ENCODE data around the gene KCTD16. TPM values are rescaled to one million over a fixed set of nuclear protein-coding genes. Genes with fewer than 3 reads are reported as not detected.

KCTD16 gene
- total RNA-seq, 1 experiment from 2014 or later: 0.64 TPM

DNA sequence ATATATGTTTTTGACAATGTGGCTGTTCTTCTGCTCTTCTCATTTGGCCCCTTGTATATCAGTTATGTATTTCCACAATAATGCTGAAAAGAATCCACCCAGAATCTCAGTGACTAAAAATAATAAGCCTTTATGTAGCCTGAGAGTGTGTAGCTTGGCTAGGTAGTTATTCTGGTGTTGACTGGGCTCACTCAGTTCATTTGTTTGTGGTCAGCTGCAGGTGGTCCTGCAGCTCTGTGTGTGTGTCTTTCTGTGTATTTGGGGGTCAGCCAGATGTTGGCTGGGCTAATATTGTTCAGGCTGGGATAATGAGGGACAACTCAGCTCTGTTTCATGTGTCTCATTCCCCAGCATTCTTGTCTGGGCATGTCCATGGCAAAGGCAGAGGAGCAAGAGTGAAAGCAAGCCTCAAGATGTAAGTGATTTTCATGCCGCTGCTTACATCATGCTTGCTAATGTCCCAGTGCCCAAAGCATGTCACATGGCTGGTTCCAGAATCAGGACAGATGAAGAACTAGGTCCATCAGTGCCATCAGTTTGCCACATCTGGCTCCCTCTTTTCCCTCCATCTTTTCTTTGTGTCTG, 162.8 kb downstream of the KCTD16 start:
- H3K27me3 ChIP-seq (ENCODE audit: insufficient read depth, low read length): peaks cover 20% of the 10 kb centered on the region; the same call in 1 of the 2 replicates
- RAD21 ChIA-PET (ENCODE audit: low non-redundant PET in 1 of 2, low total read pairs in 2 of 2, uncharacterized antibody in 2 of 2, unreplicated experiment in 2 of 2): no interaction called here
- no peak overlapping the region for H2AFZ ChIP-seq (ENCODE audit: low read depth, low read length, poor library complexity, severe bottlenecking)
- TF ChIP-seq RAD21 (IDR thresholded peaks at IDR 0.05; ENCODE audit: low read depth) (no peak), POLR2A (IDR thresholded peaks at IDR 0.05; ENCODE audit: borderline replicate concordance, extremely low read depth, insufficient read depth, insufficient read length) (no peak), SRF (IDR thresholded peaks at IDR 0.05; ENCODE audit: low read depth) (no peak), ZFX (IDR thresholded peaks at IDR 0.05) (no peak), MAX (IDR thresholded peaks at IDR 0.05) (no peak), EZH2 (IDR thresholded peaks at IDR 0.05) (no peak), SP1 (IDR thresholded peaks at IDR 0.05; ENCODE audit: low read depth) (no peak), SIN3A (IDR thresholded peaks at IDR 0.05; ENCODE audit: low read depth) (no peak), CBX3 (IDR thresholded peaks at IDR 0.05; ENCODE audit: low read depth) (no peak), CEBPB (IDR thresholded peaks at IDR 0.05; ENCODE audit: low read depth) (no peak), EZH2phosphoT487 (IDR thresholded peaks at IDR 0.05; ENCODE audit: borderline replicate concordance) (no peak), ZNF274 (IDR thresholded peaks at IDR 0.05; ENCODE audit: low read depth, low read length) (no peak), JUND (IDR thresholded peaks at IDR 0.05) (no peak), POLR2AphosphoS5 (IDR thresholded peaks at IDR 0.05; ENCODE audit: low read depth, low read length) (no peak), FOSL1 (IDR thresholded peaks at IDR 0.05; ENCODE audit: low read depth) (no peak), TCF7L2 (IDR thresholded peaks at IDR 0.05; ENCODE audit: borderline replicate concordance, extremely low read depth, insufficient read depth, insufficient read length) (no peak), ELF1 (IDR thresholded peaks at IDR 0.05; ENCODE audit: borderline replicate concordance, low read depth) (no peak), ZBTB33 (IDR thresholded peaks at IDR 0.05; ENCODE audit: extremely low read depth, insufficient replicate concordance, low read length) (no peak)
- TF ChIP-seq, protein P1, sequence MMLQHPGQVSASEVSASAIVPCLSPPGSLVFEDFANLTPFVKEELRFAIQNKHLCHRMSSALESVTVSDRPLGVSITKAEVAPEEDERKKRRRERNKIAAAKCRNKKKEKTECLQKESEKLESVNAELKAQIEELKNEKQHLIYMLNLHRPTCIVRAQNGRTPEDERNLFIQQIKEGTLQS (IDR thresholded peaks at IDR 0.05): no peak
- no peaks in the 10 kb centered on the region for H4K20me1 ChIP-seq (ENCODE audit: insufficient read depth)
- CTCF ChIA-PET: no interaction called here
- no peaks in the 10 kb centered on the region for H3K36me3 ChIP-seq (ENCODE audit: control insufficient read depth in 1 of 2, insufficient read depth in 2 of 2, low read length in 2 of 2)
- ATAC-seq (no peak), DNase-seq (ENCODE audit: low read depth, low spot score) (no peak)
- H3K4me3 ChIP-seq (replicated peaks in 1 of 2; ENCODE audit: low read depth in 1 of 2, low read length in 2 of 2): no peak overlapping the region
- BruUV-seq (replicated peaks): no TSS peak
- no peaks in the 10 kb centered on the region for H3K9me3 ChIP-seq (ENCODE audit: control insufficient read depth in 1 of 2, insufficient read depth in 1 of 2, low read depth in 1 of 2, low read length in 2 of 2)
- no peaks in the 10 kb centered on the region for H3K9me2 ChIP-seq (ENCODE audit: insufficient read depth)
- intact Hi-C loops (cut with micrococcal nuclease): no loop called here
- H3K27ac ChIP-seq (ENCODE audit: low read depth, low read length): no peak overlapping the region
- H3K79me2 ChIP-seq (ENCODE audit: insufficient read depth, low read length): no peaks in the 10 kb centered on the region
- H3K4me2 ChIP-seq (ENCODE audit: low read length): no peak overlapping the region
- H3K9ac ChIP-seq (ENCODE audit: low read length): no peak overlapping the region
- H3K4me1 ChIP-seq (ENCODE audit: control insufficient read depth in 1 of 2, insufficient read depth in 2 of 2, low read length in 2 of 2): no peaks in the 10 kb centered on the region
- POLR2A ChIA-PET: no interaction called here

Data from HCT116 (cell line).